ENCODE results near the gene TGM6.

The TGM6 gene

DNA sequence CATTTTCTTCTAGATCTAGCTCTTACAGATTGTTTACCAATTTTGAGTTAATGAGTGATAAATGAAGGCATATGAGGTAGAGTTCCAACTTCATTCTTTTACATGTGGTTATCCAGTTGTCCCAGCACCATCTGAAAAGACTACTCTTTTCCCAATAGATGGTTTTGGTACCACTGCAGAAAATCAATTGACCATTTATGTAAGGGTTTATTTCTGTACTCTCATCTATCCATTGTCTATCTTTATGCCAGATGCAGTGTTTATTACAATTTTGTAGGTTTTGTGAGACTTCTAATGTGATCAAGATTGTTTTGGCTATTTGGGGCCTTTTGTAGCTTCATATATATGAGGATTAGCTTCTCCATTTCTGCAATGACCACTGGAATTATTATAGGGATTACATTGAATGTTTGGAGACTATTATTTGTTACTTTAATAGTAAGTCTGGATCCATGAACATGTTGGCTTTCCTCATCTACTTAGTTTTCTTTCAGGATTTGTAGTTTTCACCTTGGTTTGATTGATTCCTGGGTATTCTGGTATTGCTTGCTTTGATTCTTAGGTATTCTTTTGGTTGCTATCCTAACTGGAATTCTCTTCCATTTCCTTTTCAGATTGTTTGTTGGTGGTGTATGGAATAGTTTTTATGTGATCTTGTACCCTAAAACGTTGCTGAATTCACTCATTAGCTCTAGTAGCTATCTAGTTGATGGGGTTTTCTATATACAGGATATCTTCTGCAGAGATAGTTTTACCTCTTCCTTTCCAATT lies 79.5 kb downstream of the TGM6 start:
- no peak for TF ChIP-seq CTCF (IDR thresholded peaks at IDR 0.05)
- DNase-seq (ENCODE audit: low spot score), result no peak
- H3K27ac ChIP-seq, result no peak overlapping the region
- H3K4me3 ChIP-seq, result no peak overlapping the region

DNA sequence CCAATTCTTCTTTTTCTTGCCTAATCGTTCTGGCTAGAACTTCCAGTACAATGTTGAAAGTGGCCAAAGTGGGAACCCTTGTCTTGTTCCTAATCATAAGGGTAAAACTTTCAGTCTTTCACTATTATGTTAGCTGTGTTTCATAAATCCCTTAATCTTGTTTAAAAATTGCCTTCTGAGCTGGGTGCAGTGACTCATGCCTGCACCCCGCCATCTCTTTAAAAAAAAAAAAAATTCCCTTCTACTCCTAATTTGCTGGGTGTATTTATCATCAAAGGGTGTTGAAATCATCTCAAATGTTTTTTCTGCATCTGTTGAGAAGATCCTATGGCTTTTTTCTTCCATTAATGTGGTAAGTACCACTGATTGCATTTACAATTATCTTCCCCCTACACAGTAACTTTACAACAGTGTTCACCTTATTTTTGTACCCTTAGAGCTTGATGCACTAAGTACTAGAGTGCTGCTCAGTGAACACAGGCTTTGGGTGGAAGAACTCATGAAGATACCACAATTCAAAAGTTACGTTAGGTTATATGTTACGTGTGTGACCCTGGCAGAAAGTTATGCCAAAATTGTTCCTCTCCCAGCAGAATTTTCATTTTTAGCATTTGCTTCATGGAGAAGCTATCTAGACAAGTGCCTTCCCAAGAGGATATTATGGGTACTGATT lies 80.2 kb downstream of the TGM6 start:
- H3K4me3 ChIP-seq, result no peak overlapping the region
- H3K27ac ChIP-seq, result no peak overlapping the region
- TF ChIP-seq CTCF (IDR thresholded peaks at IDR 0.05), result no peak
- no peak for DNase-seq (ENCODE audit: low spot score)

GRCh38 chr20:2462484-2462883 lies 81.8 kb downstream of the TGM6 start:
- no peak for DNase-seq (ENCODE audit: low spot score)
- TF ChIP-seq CTCF (IDR thresholded peaks at IDR 0.05), result no peak
- Histone ChIP-seq H3K27ac (no peak overlapping the region), H3K4me3 (no peak overlapping the region)

DNA sequence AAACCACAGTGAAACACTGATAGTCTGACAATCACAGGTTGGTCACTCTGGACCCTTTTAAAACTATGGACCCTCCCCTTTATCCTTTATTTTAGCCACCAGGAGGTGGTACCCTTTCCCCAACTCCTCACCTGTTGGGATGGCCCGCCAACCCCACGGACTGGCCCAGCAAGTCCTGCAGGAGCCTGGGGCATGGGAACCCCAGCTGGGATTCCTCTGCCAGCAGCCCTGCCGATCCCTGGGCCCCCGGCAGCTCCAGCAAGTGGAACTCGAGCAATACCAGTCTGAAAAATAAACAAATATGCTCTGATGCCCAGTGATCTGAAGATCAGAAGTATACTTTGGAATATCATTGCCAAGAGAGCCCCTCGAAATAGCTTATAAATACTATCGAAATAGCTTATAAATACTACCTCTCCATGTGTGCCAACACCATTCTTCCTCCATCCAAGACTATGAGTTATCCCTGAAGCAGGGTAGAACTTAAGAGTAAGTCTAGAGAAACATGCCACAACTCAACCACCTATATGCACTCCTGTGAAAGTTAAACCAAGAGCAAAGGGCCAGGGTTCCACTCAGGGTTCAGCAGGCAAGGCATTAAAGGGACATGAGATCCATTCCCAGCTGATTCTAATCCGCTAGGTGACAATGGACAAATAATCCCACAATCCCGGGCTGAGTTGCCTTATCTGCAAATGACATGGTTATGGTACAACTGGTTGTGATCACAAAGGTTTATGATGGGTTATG lies 83.1 kb downstream of the TGM6 start:
- Histone ChIP-seq H3K4me3 (no peak overlapping the region), H3K27ac (no peak overlapping the region)
- no peak for TF ChIP-seq CTCF (IDR thresholded peaks at IDR 0.05)
- DNase-seq (ENCODE audit: low spot score), result no peak

DNA sequence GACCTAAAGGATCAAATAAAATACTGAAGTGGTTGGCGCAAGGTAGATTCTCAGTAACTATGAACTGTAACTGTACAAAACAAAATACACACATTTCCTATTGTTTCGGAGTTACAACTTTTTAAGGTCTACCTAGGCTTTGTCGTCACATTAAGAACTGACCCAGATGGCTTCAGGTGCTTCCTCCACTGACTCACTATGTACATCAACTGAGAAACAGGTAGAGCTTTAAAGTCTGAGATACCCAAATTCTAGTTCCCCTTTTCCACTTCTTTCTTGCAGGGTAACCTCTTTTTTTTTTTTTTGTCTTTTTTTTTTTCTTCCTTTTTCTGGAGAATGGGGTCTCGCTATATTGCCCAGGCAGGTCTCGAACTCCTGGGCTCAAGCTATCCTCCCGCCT lies 84.4 kb downstream of the TGM6 start:
- DNase-seq (ENCODE audit: low spot score), result no peak
- H3K4me3 ChIP-seq, result no peak overlapping the region
- no peak overlapping the region for H3K27ac ChIP-seq
- no peak for TF ChIP-seq CTCF (IDR thresholded peaks at IDR 0.05)

GRCh38 chr20:2467412-2467811 lies 86.7 kb downstream of the TGM6 start:
- DNase-seq (ENCODE audit: low spot score), result no peak
- no peak overlapping the region for H3K27ac ChIP-seq
- H3K4me3 ChIP-seq, result no peak overlapping the region
- no peak for TF ChIP-seq CTCF (IDR thresholded peaks at IDR 0.05)
